Stimulated activated CD8-positive, alpha-beta memory T cell treated with anti-CD3 and anti-CD28 coated beads, Interleukin-4, amount 100 ng/mL, for 1 hour (primary cell): ENCODE results near the gene TRAF3.
"Not testable (repeated sequence)": the region's sequence is repeated elsewhere in the genome, so short reads cannot be mapped to it uniquely, and the experiment has no call there.

Experiments used
- DNase-seq, 2 donors: peaks; one replicate each; pipeline ENCODE4 v3.0.0-alpha.2; 2020; ENCODE audit warnings: low read depth in 2 of 2, low spot score in 1 of 2

Gene TRAF3

GRCh38 chr14:102918438-102918837 is 141.2 kb downstream of the TRAF3 start:
- no peak for DNase-seq

GRCh38 chr14:102920273-102920997 is 143.2 kb downstream of the TRAF3 start:
- no peak for DNase-seq

DNA sequence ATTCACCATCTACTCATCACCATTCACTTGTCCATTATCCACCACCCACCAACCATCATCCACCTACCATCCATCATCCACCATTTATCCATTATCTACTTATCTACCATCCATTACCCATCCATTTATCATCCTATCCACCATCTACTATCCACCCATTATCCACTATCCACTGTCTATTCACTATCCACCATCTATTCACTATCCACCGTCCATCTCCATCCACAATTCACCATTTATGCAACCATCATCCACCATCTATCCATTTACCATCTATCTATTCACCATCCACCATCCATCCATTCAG is 143.7 kb downstream of the TRAF3 start:
- no peak for DNase-seq

DNA sequence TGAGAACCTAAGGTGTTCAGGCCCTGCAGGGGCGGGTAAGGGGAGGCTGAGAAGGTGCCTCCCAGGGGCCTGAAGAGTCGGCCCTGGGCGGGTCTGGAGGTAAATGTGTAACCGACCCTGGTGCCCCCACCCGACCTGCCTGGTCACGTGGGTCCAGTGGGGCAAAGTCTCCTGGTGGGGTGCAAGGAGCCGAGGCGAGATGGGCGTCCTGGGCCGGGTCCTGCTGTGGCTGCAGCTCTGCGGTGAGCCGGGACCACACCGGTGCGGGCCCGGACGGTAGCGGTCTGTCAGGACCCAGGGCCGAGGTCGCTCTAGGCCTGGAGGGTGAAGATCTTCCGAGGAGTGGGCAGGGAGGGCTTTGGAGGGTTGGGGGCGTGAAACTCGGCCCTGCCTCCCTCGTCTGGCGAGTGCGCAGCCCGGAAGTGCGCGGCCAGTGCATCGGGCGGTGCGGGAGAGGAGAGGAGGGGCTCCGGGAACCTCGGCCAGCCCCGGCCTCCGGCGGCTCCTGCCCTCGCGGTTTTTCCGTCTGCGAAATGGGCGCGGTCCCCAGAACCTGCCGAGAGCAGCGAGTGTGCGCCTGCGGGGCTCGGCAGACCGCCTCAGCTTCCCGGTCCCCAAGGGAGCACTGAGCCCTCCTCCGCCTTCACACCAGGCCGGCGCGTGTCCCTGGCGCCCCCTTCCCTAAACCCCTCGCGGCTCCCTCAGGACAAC is 145.4 kb downstream of the TRAF3 start, which contains the start of gene AMN:
TSS of gene AMN (plus strand) at position 174 of the 711 bp plus-strand sequence. CDS start at position 200, 26 bp downstream.
- no peak for DNase-seq

GRCh38 chr14:102923201-102923924 is 146.1 kb downstream of the TRAF3 start:
- no peak for DNase-seq

- DNase-seq: no peak
Measured at GRCh38 chr14:102923925-102924486, 146.8 kb downstream of the TRAF3 start.

DNA sequence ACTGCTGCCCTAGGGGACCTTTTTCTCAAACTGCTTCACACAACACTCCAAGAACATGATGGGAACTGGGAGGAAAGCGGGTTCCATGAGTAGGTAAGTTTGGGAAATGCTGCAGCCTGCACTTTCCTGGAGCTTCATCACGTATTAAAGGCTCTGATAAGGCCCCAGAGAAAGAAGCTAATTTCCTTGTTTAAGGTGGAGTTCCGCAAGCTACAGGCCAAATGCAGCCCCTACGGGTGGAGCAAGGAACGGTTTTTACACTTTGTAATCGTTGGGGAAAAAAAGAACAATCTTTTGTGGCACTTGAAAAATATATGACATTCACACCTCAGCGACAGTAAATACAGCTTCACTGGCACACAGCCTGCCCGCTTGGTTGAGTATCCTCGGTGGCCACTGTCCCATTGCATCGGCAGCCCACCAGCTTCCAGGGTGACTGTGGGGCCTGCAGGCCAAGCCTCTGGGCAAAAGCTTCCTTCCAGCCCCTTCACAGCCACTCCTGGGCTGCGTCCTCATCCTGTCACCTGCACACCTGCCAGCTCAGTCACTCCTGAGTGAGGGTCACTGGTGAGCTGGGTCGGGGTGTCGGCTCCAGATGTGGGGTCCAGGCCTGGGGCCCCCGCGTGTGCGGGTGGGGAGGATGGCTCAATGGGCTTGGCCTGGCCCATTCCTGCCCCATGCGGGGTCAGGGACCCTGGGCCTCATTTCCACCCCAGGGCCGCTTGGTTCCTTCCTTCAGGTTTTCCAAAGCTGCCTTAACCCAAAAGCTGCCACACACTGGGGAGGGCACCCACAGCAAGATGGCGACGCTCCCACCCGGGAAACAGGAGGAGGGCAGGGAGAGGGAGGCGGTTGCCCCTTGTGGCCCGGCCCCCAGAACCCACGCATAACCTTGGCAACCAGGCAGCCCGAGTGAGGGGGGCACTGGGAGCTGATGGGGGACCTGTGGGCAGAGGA is 147.7 kb downstream of the TRAF3 start:
- no peak for DNase-seq

DNA sequence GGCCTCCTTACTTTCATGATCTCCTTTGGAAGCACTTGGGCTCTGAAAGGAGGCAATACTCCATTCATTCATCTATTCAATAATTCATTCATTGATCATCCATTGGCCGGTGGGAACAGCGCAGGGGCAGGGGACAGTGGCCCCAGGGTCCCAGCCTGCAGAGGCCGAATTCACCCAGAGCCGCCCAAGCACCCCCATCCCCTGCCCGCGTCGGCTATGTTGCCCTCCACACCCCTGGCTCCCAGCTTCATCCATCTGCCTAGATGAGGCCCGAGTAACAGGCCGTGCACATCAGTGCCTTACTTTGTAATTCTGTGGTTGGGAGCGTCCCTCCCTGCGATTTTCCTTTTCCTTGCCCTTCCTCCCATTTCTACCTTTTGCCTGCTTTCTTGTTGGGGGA is 148.4 kb downstream of the TRAF3 start:
- DNase-seq: no peak

- no peak for DNase-seq
Measured at GRCh38 chr14:102926104-102926503, 148.9 kb downstream of the TRAF3 start.

GRCh38 chr14:102926840-102927239 is 149.6 kb downstream of the TRAF3 start:
- DNase-seq: not testable (repeated sequence)

DNA sequence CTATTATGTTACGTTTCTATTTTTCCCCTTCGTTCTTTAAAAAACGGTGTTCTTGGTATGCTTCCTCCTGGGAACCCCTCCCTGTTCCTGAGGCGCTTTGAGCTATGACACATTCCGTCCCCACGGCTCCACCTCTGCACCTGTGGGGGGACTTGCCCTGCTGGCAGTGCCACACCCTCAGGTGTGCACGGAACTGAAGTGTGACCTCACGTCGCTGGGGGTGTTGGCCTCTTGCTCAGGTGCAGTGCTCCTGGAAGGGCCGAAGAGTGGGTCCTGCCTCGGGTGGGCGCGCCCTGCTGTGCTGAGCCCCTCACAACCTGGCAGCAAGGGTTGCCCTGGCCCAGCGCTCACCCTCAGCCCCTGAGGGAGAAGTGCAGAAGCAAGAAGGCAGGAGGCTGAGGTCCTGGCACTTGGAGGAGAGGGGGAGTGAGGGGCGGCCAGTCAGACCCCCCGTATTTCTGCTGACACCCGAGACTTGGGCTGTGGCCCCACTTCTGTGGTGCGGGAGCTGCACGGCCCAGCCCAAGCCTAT is 150.2 kb downstream of the TRAF3 start:
- no peak for DNase-seq

DNA sequence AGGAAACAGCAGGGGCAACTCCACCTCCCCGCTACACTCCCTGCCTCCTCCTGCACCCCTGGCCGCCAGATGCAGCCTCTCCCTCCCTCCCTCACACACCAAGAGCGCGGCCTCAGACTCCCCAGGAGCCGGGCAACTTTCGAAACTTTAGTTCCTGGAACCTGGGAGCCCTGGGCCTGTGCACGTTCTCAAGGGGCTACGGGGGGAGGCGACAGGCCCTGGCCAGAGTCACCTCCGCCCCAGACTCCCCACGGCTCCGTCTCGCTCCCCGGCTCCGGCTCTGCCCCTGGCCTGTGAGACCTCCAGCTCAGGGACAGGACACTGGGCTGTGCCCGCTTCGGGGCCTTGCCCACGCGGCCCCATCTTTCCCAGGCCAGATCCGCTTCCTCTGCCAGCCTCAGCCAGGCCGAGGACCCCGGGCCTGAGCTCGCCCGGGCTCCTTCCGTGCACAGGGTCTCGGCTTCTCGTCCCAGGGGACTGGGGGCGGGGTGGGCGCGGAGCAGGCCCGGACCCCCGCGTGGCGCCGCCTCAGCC is 150.7 kb downstream of the TRAF3 start:
- DNase-seq: no peak

DNA sequence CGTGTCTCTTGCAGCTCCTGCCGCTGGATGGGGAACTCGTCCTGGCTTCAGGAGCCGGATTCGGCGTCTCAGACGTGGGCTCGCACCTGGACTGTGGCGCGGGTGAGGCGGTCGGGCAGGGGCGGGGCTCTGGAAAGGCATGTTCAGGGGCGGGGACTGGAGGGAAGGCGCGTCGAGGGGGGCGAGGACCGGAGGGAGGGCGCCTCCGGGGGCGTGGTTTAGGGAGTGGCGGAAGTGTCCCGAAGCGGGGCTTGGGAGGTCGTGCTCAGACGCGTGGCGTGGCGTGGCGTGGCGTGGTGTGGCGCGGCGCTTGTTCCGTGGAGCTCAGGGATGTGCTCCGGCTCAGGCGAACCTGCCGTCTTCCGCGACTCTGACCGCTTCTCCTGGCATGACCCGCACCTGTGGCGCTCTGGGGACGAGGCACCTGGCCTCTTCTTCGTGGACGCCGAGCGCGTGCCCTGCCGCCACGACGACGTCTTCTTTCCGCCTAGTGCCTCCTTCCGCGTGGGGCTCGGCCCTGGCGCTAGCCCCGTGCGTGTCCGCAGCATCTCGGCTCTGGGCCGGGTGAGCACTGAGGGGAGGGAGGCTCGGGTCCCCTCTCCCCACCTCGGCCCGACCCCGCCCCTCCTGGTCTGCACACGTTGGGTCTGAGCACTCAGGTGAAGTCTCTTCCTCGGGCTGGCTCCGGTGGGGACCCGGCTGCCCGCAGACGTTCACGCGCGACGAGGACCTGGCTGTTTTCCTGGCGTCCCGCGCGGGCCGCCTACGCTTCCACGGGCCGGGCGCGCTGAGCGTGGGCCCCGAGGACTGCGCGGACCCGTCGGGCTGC is 151.4 kb downstream of the TRAF3 start:
- peak; percentile 52 to 66 for DNase-seq

DNA sequence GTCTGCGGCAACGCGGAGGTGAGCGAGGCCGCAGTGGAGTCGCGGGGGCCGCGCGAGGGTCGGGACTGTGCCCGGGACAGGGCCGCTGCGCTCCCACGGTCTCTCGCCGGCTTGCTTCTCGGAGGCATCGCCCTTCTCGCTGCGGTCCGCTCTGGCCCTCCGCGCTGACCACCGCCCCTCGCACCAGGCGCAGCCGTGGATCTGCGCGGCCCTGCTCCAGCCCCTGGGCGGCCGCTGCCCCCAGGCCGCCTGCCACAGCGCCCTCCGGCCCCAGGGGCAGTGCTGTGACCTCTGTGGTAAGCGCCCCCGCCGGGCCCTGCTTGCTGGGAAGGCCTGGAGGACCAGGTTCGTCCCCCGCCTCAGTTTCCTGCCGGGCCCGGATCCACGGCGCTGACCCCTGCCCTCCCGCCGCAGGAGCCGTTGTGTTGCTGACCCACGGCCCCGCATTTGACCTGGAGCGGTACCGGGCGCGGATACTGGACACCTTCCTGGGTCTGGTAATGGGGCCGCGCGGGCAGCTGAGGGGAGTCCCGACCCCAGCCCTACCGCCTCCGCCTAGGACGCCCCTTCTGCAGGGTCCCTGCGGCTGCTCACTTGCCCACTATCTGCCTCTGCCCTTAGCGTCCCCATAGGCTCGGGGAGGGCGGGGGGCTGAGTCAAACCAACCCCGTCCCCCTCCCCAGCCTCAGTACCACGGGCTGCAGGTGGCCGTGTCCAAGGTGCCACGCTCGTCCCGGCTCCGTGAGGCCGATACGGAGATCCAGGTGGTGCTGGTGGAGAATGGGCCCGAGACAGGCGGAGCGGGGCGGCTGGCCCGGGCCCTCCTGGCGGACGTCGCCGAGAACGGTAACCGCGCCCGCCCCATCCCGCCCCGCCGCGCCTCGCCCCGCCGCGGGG is 152.2 kb downstream of the TRAF3 start:
- no peak for DNase-seq

- no peak for DNase-seq
Measured at GRCh38 chr14:102930138-102930752, 153.0 kb downstream of the TRAF3 start.

DNA sequence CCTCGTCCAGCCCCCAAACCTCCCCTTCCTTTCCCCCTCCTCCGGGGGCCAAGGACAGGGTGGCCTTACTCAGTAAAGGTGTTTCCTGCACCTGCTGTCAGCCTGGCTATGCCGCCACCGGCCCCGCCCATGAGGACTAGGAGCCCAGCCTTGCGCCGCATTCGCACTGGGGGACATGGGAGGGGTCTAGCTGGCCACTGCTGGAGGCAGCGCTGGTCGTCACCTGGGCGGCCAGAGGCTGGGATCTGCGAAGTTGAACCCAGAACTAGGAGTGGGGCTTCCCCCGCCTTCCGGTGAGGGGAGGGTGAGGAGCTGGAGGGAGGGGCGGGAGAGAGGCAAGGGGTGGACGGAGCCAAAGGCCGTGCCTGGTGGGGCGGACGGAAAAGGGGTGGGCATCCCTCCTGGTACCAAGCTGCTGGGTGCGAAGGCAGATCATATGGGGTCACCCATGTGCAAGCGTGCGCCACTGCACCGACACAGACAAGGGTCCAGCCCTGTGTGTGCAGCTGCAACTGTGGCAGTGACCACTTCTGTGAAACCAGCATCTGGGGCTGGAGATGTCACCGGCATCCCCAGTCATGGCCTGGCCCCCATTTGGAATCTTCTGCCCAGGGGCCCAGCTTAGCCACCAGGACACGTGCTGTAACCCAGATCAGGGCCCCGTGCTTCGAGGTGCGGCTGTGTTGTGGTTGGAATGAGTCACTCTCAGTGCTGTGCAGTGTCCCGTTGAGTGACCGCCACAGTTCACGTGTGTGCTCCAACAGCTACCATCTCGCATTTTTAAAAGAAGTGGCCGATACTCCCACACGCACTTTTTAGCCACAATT is 153.7 kb downstream of the TRAF3 start:
- no peak for DNase-seq
